ENCODE results near the gene SHC2.
"Not testable (repeated sequence)": the region's sequence is repeated elsewhere in the genome, so short reads cannot be mapped to it uniquely, and the experiment has no call there.

The SHC2 gene

GRCh38 chr19:388691-389090 lies 72.1 kb downstream of the SHC2 start:
- Histone ChIP-seq H3K9me2 (ENCODE audit: low read depth, low read length) (no peaks in the 10 kb centered on the region), H3K4me2 (ENCODE audit: low read length) (no peak overlapping the region), H3K36me3 (ENCODE audit: insufficient read depth, low read length) (no peaks in the 10 kb centered on the region), H3K4me3 (ENCODE audit: low read depth, low read length, poor library complexity, severe bottlenecking) (no peak overlapping the region), H3K9me3 (ENCODE audit: low read length) (no peaks in the 10 kb centered on the region), H3K27me3 (ENCODE audit: insufficient read depth, low read length) (no peaks in the 10 kb centered on the region), H4K20me1 (ENCODE audit: insufficient read depth, low read length) (no peaks in the 10 kb centered on the region), H3F3A (ENCODE audit: insufficient read depth, low read length) (no peaks in the 10 kb centered on the region), H3K9ac (ENCODE audit: low read length) (no peak overlapping the region), H3K4me1 (ENCODE audit: insufficient read depth, low read length, severe bottlenecking) (peaks cover 7% of the 10 kb centered on the region), H2AFZ (ENCODE audit: low read length) (no peak overlapping the region), H3K27ac (ENCODE audit: low read depth, low read length, poor library complexity, severe bottlenecking) (no peak overlapping the region), H3K79me2 (ENCODE audit: insufficient read depth, low read length) (no peaks in the 10 kb centered on the region)
- TF ChIP-seq, protein P1, sequence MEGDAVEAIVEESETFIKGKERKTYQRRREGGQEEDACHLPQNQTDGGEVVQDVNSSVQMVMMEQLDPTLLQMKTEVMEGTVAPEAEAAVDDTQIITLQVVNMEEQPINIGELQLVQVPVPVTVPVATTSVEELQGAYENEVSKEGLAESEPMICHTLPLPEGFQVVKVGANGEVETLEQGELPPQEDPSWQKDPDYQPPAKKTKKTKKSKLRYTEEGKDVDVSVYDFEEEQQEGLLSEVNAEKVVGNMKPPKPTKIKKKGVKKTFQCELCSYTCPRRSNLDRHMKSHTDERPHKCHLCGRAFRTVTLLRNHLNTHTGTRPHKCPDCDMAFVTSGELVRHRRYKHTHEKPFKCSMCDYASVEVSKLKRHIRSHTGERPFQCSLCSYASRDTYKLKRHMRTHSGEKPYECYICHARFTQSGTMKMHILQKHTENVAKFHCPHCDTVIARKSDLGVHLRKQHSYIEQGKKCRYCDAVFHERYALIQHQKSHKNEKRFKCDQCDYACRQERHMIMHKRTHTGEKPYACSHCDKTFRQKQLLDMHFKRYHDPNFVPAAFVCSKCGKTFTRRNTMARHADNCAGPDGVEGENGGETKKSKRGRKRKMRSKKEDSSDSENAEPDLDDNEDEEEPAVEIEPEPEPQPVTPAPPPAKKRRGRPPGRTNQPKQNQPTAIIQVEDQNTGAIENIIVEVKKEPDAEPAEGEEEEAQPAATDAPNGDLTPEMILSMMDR (IDR thresholded peaks at IDR 0.05; ENCODE audit: low read length): no peak
- TF ChIP-seq EZH2 (IDR thresholded peaks at IDR 0.05; ENCODE audit: borderline replicate concordance, low read length): no peak

GRCh38 chr19:387777-388176 lies 73.1 kb downstream of the SHC2 start:
- no peaks in the 10 kb centered on the region for H3K36me3 ChIP-seq (ENCODE audit: insufficient read depth, low read length)
- H3K9me2 ChIP-seq (ENCODE audit: low read depth, low read length): no peaks in the 10 kb centered on the region
- H3K9me3 ChIP-seq (ENCODE audit: low read length): no peaks in the 10 kb centered on the region
- no peak overlapping the region for H3K4me2 ChIP-seq (ENCODE audit: low read length)
- H4K20me1 ChIP-seq (ENCODE audit: insufficient read depth, low read length): no peaks in the 10 kb centered on the region
- no peaks in the 10 kb centered on the region for H3K27me3 ChIP-seq (ENCODE audit: insufficient read depth, low read length)
- H2AFZ ChIP-seq (ENCODE audit: low read length): no peak overlapping the region
- no peaks in the 10 kb centered on the region for H3K79me2 ChIP-seq (ENCODE audit: insufficient read depth, low read length)
- no peak overlapping the region for H3K9ac ChIP-seq (ENCODE audit: low read length)
- peaks cover 16% of the 10 kb centered on the region for H3K4me1 ChIP-seq (ENCODE audit: insufficient read depth, low read length, severe bottlenecking)
- no peak for TF ChIP-seq EZH2 (IDR thresholded peaks at IDR 0.05; ENCODE audit: borderline replicate concordance, low read length)
- TF ChIP-seq, protein P1 (IDR thresholded peaks at IDR 0.05; ENCODE audit: low read length): no peak
- no peak overlapping the region for H3K27ac ChIP-seq (ENCODE audit: low read depth, low read length, poor library complexity, severe bottlenecking)
- no peaks in the 10 kb centered on the region for H3F3A ChIP-seq (ENCODE audit: insufficient read depth, low read length)
- no peak overlapping the region for H3K4me3 ChIP-seq (ENCODE audit: low read depth, low read length, poor library complexity, severe bottlenecking)

DNA sequence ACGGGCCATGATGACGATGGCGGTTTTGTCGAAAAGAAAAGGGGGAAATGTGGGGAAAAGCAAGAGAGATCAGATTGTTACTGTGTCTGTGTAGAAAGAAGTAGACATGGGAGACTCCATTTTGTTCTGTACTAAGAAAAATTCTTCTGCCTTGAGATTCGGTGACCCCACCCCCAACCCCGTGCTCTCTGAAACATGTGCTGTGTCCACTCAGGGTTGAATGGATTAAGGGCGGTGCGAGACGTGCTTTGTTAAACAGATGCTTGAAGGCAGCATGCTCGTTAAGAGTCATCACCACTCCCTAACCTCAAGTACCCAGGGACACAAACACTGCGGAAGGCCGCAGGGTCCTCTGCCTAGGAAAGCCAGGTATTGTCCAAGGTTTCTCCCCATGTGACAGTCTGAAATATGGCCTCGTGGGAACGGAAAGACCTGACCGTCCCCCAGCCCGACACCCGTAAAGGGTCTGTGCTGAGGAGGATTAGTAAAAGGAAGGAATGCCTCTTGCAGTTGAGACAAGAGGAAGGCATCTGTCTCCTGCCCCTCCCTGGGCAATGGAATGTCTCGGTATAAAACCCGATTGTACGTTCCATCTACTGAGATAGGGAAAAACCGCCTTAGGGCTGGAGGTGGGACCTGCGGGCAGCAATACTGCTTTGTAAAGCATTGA lies 74.1 kb downstream of the SHC2 start:
- not testable (repeated sequence) for H4K20me1 ChIP-seq (ENCODE audit: insufficient read depth, low read length); H3F3A ChIP-seq (ENCODE audit: insufficient read depth, low read length); H2AFZ ChIP-seq (ENCODE audit: low read length); H3K9me2 ChIP-seq (ENCODE audit: low read depth, low read length); H3K4me2 ChIP-seq (ENCODE audit: low read length); H3K27me3 ChIP-seq (ENCODE audit: insufficient read depth, low read length); H3K4me3 ChIP-seq (ENCODE audit: low read depth, low read length, poor library complexity, severe bottlenecking); H3K36me3 ChIP-seq (ENCODE audit: insufficient read depth, low read length); H3K79me2 ChIP-seq (ENCODE audit: insufficient read depth, low read length); H3K9me3 ChIP-seq (ENCODE audit: low read length); H3K9ac ChIP-seq (ENCODE audit: low read length); H3K27ac ChIP-seq (ENCODE audit: low read depth, low read length, poor library complexity, severe bottlenecking)
- peaks cover 19% of the 10 kb centered on the region for H3K4me1 ChIP-seq (ENCODE audit: insufficient read depth, low read length, severe bottlenecking)

GRCh38 chr19:386189-386588 lies 74.6 kb downstream of the SHC2 start:
- H3K36me3 ChIP-seq (ENCODE audit: insufficient read depth, low read length); H3K27ac ChIP-seq (ENCODE audit: low read depth, low read length, poor library complexity, severe bottlenecking); H3K9ac ChIP-seq (ENCODE audit: low read length); H3K4me2 ChIP-seq (ENCODE audit: low read length); H3K9me2 ChIP-seq (ENCODE audit: low read depth, low read length); H3F3A ChIP-seq (ENCODE audit: insufficient read depth, low read length); H3K4me3 ChIP-seq (ENCODE audit: low read depth, low read length, poor library complexity, severe bottlenecking); H3K79me2 ChIP-seq (ENCODE audit: insufficient read depth, low read length); H4K20me1 ChIP-seq (ENCODE audit: insufficient read depth, low read length); H3K9me3 ChIP-seq (ENCODE audit: low read length); H2AFZ ChIP-seq (ENCODE audit: low read length); H3K27me3 ChIP-seq (ENCODE audit: insufficient read depth, low read length): not testable (repeated sequence)
- peaks cover 19% of the 10 kb centered on the region for H3K4me1 ChIP-seq (ENCODE audit: insufficient read depth, low read length, severe bottlenecking)
